ENCODE data around the gene KLRG1. TPM values are rescaled to one million over a fixed set of nuclear protein-coding genes. Genes with fewer than 3 reads are reported as not detected.

KLRG1 gene
- total and polyA plus RNA-seq, 3 donors from 2014 or later = 2.4 to 4.6 (median 3.5) TPM

GRCh38 chr12:8956772-8957171, 32.6 kb upstream of the KLRG1 start:
- no peak overlapping the region for H3K27ac ChIP-seq
- H3K4me1 ChIP-seq = no peaks in the 10 kb centered on the region
- WGBS, 2 donors = 56 to 68% methylated on average over 7 of the region's 7 CpGs
- no peaks in the 10 kb centered on the region for H3K36me3 ChIP-seq (ENCODE audit: low read depth, missing control alignments)
- intact Hi-C loops (cut with DNase I; ENCODE audit: low total_unique reads) = no loop called here
- TF ChIP-seq POLR2A (IDR thresholded peaks at IDR 0.05) (no peak), CTCF (IDR thresholded peaks at IDR 0.05) (no peak)
- H3K27me3 ChIP-seq = no peaks in the 10 kb centered on the region
- no peak overlapping the region for H3K4me3 ChIP-seq
- H3K9me3 ChIP-seq = no peaks in the 10 kb centered on the region
- no peak for DNase-seq

DNA sequence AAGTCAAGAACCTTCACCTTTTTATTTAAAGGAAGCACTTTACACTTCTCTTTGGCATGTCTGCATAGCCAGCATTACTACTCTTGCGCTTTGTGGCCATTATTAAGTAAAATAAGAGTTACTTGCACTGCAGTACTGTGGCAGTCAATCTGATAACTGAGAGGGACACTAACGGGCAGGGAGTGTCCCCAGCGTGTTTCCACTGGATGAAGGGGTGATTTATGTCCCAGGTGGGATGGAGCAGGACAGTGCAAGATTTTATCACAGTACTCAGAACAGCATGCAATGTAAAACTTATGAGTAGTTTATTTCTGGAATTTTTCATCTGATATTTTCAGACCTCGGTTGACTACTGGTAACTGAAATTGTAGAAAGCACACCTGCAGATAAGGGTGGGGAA, 31.8 kb upstream of the KLRG1 start:
- H3K36me3 ChIP-seq (ENCODE audit: low read depth, missing control alignments) = no peaks in the 10 kb centered on the region
- no peak overlapping the region for H3K4me3 ChIP-seq
- whole genome bisulfite sequencing, 2 donors = 58 to 70% methylated on average over 4 of the region's 4 CpGs
- no peaks in the 10 kb centered on the region for H3K27me3 ChIP-seq
- DNase-seq = no peak
- H3K27ac ChIP-seq = no peak overlapping the region
- no peak for TF ChIP-seq CTCF (IDR thresholded peaks at IDR 0.05)
- no peak for TF ChIP-seq POLR2A (IDR thresholded peaks at IDR 0.05)
- H3K4me1 ChIP-seq = no peaks in the 10 kb centered on the region
- intact Hi-C loops (cut with DNase I; ENCODE audit: low total_unique reads) = no loop called here
- H3K9me3 ChIP-seq = no peaks in the 10 kb centered on the region

DNA sequence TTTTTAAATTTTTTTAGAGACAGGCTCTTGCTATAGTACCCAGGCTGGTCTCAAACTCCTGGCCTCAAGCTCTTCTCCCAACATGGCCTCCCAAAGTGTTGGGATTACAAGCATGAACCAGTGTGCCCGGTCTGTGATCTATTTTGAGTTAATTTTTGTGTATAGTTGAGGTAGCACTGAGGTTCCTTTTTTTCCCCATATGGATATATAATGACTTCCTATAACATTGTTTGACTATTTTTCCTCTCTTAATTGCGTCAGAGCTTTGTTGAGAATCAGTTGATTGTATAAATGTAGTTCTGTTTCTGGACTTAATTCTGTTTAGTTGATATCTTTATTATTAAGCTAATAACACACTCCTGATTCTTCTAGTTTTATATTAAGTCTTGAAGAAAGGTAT, 31.3 kb upstream of the KLRG1 start:
- H3K36me3 ChIP-seq (ENCODE audit: low read depth, missing control alignments) = no peaks in the 10 kb centered on the region
- H3K4me3 ChIP-seq = no peak overlapping the region
- no peaks in the 10 kb centered on the region for H3K27me3 ChIP-seq
- no peak overlapping the region for H3K27ac ChIP-seq
- no peaks in the 10 kb centered on the region for H3K4me1 ChIP-seq
- 86 to 91% methylated on average over 2 of the region's 2 CpGs for WGBS, 2 donors
- H3K9me3 ChIP-seq = no peaks in the 10 kb centered on the region
- DNase-seq = no peak
- intact Hi-C loops (cut with DNase I; ENCODE audit: low total_unique reads) = no loop called here
- TF ChIP-seq POLR2A (IDR thresholded peaks at IDR 0.05) (no peak), CTCF (IDR thresholded peaks at IDR 0.05) (no peak)

DNA sequence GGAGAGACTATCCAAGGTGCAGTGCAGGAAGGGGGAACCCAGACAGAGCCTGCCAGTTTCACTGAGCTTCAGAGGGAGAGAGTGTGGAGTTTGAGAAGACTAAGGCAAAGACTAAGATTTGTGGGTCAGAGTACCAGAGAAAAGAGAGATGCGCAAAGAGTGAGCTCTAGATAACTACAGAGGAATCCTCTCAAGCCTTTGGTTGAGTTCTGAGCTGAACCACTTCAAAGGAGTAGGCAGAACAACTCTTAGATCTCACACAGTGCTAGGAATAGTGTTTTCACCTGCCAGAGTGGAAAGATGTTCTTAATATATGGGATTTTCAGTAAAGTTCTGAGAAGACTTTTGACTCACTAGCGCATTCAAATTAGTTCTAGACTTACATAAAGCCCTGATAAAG, 29.2 kb upstream of the KLRG1 start:
- Histone ChIP-seq H3K4me1 (no peaks in the 10 kb centered on the region), H3K27me3 (no peaks in the 10 kb centered on the region), H3K9me3 (no peaks in the 10 kb centered on the region), H3K36me3 (ENCODE audit: low read depth, missing control alignments) (no peaks in the 10 kb centered on the region), H3K27ac (no peak overlapping the region), H3K4me3 (no peak overlapping the region)
- DNase-seq = no peak
- WGBS, 2 donors = 92 to 94% methylated on average over 2 of the region's 2 CpGs
- intact Hi-C loops (cut with DNase I; ENCODE audit: low total_unique reads) = no loop called here
- TF ChIP-seq CTCF (IDR thresholded peaks at IDR 0.05) (no peak), POLR2A (IDR thresholded peaks at IDR 0.05) (no peak)

- DNase-seq = no peak
- Histone ChIP-seq H3K4me1 (no peaks in the 10 kb centered on the region), H3K9me3 (no peaks in the 10 kb centered on the region), H3K36me3 (ENCODE audit: low read depth, missing control alignments) (no peaks in the 10 kb centered on the region), H3K4me3 (no peak overlapping the region), H3K27ac (no peak overlapping the region), H3K27me3 (no peaks in the 10 kb centered on the region)
- no peak for TF ChIP-seq CTCF (IDR thresholded peaks at IDR 0.05)
- no peak for TF ChIP-seq POLR2A (IDR thresholded peaks at IDR 0.05)
- intact Hi-C loops (cut with DNase I; ENCODE audit: low total_unique reads) = no loop called here
Measured at GRCh38 chr12:8968761-8969160, 20.6 kb upstream of the KLRG1 start.

Data from testis (tissue), 3 donors.